ENCODE measurements around the gene TENM3. TPM values are rescaled to one million over a fixed set of nuclear protein-coding genes. Genes with fewer than 3 reads are reported as not detected.

Gene TENM3
- total and polyA plus RNA-seq, 2 of the 8 experiments (the other 6 are each of a cell fraction or from before 2014, with no cell fraction given): 36.9 to 69.3 TPM

GRCh38 chr4:182743815-182744214 lies 500.6 kb downstream of the TENM3 start:
- H3K23me2 ChIP-seq (ENCODE audit: low read depth, low read length): no peaks in the 10 kb centered on the region
- H2BK20ac ChIP-seq (ENCODE audit: low read length): no peak overlapping the region
- H3K4ac ChIP-seq (replicated peaks; ENCODE audit: insufficient read length, low read depth, low read length): no peak overlapping the region
- no peak overlapping the region for H2BK12ac ChIP-seq (ENCODE audit: low read depth, low read length)
- H3K36me3 ChIP-seq (ENCODE audit: control insufficient read depth in 2 of 4, insufficient read depth in 4 of 4, low read length in 3 of 4): peaks cover 0 to 4% (median 3%) of the 10 kb centered on the region in 4 experiments; a peak in 2 of 8 replicates
- no peak for DNase-seq (ENCODE audit: low read depth in 1 of 2, low spot score in 2 of 2)
- H2BK120ac ChIP-seq (replicated peaks; ENCODE audit: low read depth, low read length): no peak overlapping the region
- FAIRE-seq: no peak
- H4K8ac ChIP-seq (ENCODE audit: extremely low read depth, insufficient read depth, low read length): no peak overlapping the region
- no peak overlapping the region for H3K4me3 ChIP-seq (ENCODE audit: extremely low read depth in 1 of 4, insufficient read depth in 2 of 4, low read depth in 3 of 4, low read length in 4 of 4)
- no peak overlapping the region for H3K27ac ChIP-seq (ENCODE audit: low read depth, low read length)
- no peak overlapping the region for H3K56ac ChIP-seq (replicated peaks; ENCODE audit: insufficient read length, low read depth, low read length)
- no peak overlapping the region for H3K23ac ChIP-seq (ENCODE audit: insufficient read length)
- H3K9ac ChIP-seq (replicated peaks in 1 of 4; ENCODE audit: extremely low read depth in 1 of 4, low read depth in 3 of 4, low read length in 3 of 4): no peak overlapping the region
- no peaks in the 10 kb centered on the region for H4K20me1 ChIP-seq (replicated peaks in 1 of 2; ENCODE audit: control insufficient read depth in 1 of 2, insufficient read depth in 2 of 2, low read length in 2 of 2)
- H3K18ac ChIP-seq (ENCODE audit: extremely low read depth, low read length): no peak overlapping the region
- CTCF ChIA-PET (ENCODE audit: partially characterized antibody): no interaction called here
- peaks cover 0 to 3% (median 0%) of the 10 kb centered on the region in 4 experiments; a peak in 1 of 7 replicates for H3K4me1 ChIP-seq (replicated peaks in 1 of 4; ENCODE audit: control insufficient read depth in 3 of 4, insufficient read depth in 4 of 4, low read length in 3 of 4)
- no peaks in the 10 kb centered on the region for H3K79me1 ChIP-seq (ENCODE audit: low read depth, low read length)
- H2AFZ ChIP-seq (ENCODE audit: low read length): no peak overlapping the region
- H4K91ac ChIP-seq (replicated peaks; ENCODE audit: insufficient read length, low read length): no peak overlapping the region
- H3K14ac ChIP-seq (ENCODE audit: insufficient read length): no peak overlapping the region
- no peak overlapping the region for H2AK5ac ChIP-seq (ENCODE audit: low read depth, low read length)
- POLR2A ChIA-PET (ENCODE audit: partially characterized antibody): no interaction called here
- H2BK5ac ChIP-seq (ENCODE audit: low read depth, low read length): no peak overlapping the region
- H3K9me3 ChIP-seq (ENCODE audit: insufficient read depth in 2 of 2, low read depth in 1 of 2, low read length in 1 of 2): no peaks in the 10 kb centered on the region
- H3K4me2 ChIP-seq (ENCODE audit: insufficient read depth in 1 of 2, low read depth in 2 of 2, low read length in 2 of 2): no peak overlapping the region
- no peaks in the 10 kb centered on the region for H3K79me2 ChIP-seq (ENCODE audit: control insufficient read depth in 1 of 2, insufficient read depth in 2 of 2, low read length in 2 of 2)
- H4K5ac ChIP-seq (ENCODE audit: insufficient read length, low read depth, low read length): no peak overlapping the region
- H2BK15ac ChIP-seq (ENCODE audit: low read length): no peak overlapping the region
- no peaks in the 10 kb centered on the region for H3K27me3 ChIP-seq (replicated peaks in 1 of 4; ENCODE audit: control insufficient read depth in 3 of 4, extremely low read depth in 1 of 4, insufficient read depth in 3 of 4, low read length in 3 of 4)
- TF ChIP-seq GTF2F1 (IDR thresholded peaks at IDR 0.05; ENCODE audit: borderline replicate concordance, low read depth, low read length) (no peak), KDM1A (IDR thresholded peaks at IDR 0.05; ENCODE audit: borderline replicate concordance, low read length) (no peak), ATF2 (IDR thresholded peaks at IDR 0.05; ENCODE audit: low read length) (no peak), JUN (IDR thresholded peaks at IDR 0.05; ENCODE audit: low read depth, low read length) (no peak), EP300 (IDR thresholded peaks at IDR 0.05; ENCODE audit: borderline replicate concordance in 1 of 2, low read depth in 2 of 2, low read length in 2 of 2) (no peak), EGR1 (IDR thresholded peaks at IDR 0.05; ENCODE audit: borderline replicate concordance, low read depth, low read length) (no peak), JUND (IDR thresholded peaks at IDR 0.05; ENCODE audit: low read length) (no peak), POLR2AphosphoS5 (IDR thresholded peaks at IDR 0.05; ENCODE audit: low read depth, low read length) (no peak), CEBPB (IDR thresholded peaks at IDR 0.05; ENCODE audit: low read depth, low read length) (no peak), RXRA (IDR thresholded peaks at IDR 0.05; ENCODE audit: insufficient read depth, low read depth, low read length) (no peak)
- TF ChIP-seq, protein P1, sequence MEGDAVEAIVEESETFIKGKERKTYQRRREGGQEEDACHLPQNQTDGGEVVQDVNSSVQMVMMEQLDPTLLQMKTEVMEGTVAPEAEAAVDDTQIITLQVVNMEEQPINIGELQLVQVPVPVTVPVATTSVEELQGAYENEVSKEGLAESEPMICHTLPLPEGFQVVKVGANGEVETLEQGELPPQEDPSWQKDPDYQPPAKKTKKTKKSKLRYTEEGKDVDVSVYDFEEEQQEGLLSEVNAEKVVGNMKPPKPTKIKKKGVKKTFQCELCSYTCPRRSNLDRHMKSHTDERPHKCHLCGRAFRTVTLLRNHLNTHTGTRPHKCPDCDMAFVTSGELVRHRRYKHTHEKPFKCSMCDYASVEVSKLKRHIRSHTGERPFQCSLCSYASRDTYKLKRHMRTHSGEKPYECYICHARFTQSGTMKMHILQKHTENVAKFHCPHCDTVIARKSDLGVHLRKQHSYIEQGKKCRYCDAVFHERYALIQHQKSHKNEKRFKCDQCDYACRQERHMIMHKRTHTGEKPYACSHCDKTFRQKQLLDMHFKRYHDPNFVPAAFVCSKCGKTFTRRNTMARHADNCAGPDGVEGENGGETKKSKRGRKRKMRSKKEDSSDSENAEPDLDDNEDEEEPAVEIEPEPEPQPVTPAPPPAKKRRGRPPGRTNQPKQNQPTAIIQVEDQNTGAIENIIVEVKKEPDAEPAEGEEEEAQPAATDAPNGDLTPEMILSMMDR (IDR thresholded peaks at IDR 0.05; ENCODE audit: control extremely low read depth in 1 of 3, insufficient read depth in 1 of 3, low read depth in 1 of 3, low read length in 3 of 3): no peak
